Tibial artery (tissue), 4 donors: ENCODE results near the gene RAD51B.
"Not testable (repeated sequence)": the region's sequence is repeated elsewhere in the genome, so short reads cannot be mapped to it uniquely, and the experiment has no call there.

ENCODE experiments used
- DNase-seq, 2 donors: peaks; one replicate each; pipeline ENCODE4 v3.0.0-alpha.2; 2019
- H3K27ac ChIP-seq, 2 donors: fragments of 200-600 bp; sonication (generic) in 1 of 2; 1 replicate in 1 of 2; 2 replicates in 1 of 2; pipeline ENCODE4 v1.5.1; 2018 to 2019; ENCODE audit warnings: mild to moderate bottlenecking in 1 of 2
- H3K27me3 ChIP-seq, 2 donors: fragments of 200-600 bp; sonication (generic) in 1 of 2; one replicate each; pipeline versions ENCODE4 v1.5.1 to v1.6.0; 2016 to 2019
- H3K36me3 ChIP-seq, 3 donors: fragments of 200-600 bp; sonication (generic) in 2 of 3; one replicate each; pipeline ENCODE4 v1.5.1; 2016 to 2019; ENCODE audit warnings: mild to moderate bottlenecking in 2 of 3
- H3K4me1 ChIP-seq, 4 donors: fragments of 200-600 bp; sonication (generic) in 2 of 4; 1 replicate in 3 of 4; 2 replicates in 1 of 4; pipeline ENCODE4 v1.5.1; 2016 to 2019
- H3K4me3 ChIP-seq, 2 donors: fragments of 200-600 bp; sonication (generic) in 1 of 2; 1 replicate in 1 of 2; 2 replicates in 1 of 2; pipeline ENCODE4 v1.5.1; 2018 to 2019; ENCODE audit warnings: mild to moderate bottlenecking in 2 of 2
- H3K9me3 ChIP-seq, 3 donors: fragments of 200-600 bp; sonication (generic) in 1 of 3; one replicate each; pipeline ENCODE4 v1.5.1; 2016 to 2019
- CTCF ChIP-seq, 2 experiments: fragments of 200-600 bp in 1 of 2; fragments of 450-650 bp in 1 of 2; IDR thresholded peaks; one replicate each; pipeline ENCODE4 v1.5.1; 2017 to 2019; ENCODE audit warnings: antibody characterized with exemption in 2 of 2, mild to moderate bottlenecking in 1 of 2, moderate library complexity in 1 of 2
- intact Hi-C: fragments of 100-400 bp; cut with DNase I; formaldehyde crosslinking; loops from one replicate; pipeline ENCODE4 v1.15.0; 2023; ENCODE audit warnings: low total_unique reads

The RAD51B gene

DNA sequence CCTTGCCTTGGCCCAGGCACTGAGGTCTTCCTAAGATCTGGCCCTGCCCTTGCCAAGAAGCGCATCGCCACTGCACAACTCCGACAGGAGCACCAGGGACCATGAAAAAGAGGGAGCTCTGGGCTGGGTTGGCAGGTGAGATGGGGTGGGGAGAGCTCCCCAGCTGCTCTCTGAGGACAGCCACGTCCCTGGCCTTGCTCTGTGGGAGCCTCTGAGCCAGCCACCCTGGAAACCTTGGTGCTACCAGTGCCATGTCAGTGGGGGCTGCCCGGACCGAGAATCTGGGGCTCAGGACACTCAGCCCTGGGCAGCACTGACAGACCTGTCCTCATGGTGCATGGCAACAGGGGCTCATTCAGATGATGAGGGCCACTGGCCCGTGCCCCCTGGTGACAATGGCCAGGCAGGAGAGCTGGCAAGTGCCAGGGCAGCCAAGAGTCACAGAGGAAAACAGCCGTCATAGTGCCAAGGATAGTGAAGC lies 838.5 kb downstream of the RAD51B start:
- no peak overlapping the region for H3K27ac ChIP-seq

DNA sequence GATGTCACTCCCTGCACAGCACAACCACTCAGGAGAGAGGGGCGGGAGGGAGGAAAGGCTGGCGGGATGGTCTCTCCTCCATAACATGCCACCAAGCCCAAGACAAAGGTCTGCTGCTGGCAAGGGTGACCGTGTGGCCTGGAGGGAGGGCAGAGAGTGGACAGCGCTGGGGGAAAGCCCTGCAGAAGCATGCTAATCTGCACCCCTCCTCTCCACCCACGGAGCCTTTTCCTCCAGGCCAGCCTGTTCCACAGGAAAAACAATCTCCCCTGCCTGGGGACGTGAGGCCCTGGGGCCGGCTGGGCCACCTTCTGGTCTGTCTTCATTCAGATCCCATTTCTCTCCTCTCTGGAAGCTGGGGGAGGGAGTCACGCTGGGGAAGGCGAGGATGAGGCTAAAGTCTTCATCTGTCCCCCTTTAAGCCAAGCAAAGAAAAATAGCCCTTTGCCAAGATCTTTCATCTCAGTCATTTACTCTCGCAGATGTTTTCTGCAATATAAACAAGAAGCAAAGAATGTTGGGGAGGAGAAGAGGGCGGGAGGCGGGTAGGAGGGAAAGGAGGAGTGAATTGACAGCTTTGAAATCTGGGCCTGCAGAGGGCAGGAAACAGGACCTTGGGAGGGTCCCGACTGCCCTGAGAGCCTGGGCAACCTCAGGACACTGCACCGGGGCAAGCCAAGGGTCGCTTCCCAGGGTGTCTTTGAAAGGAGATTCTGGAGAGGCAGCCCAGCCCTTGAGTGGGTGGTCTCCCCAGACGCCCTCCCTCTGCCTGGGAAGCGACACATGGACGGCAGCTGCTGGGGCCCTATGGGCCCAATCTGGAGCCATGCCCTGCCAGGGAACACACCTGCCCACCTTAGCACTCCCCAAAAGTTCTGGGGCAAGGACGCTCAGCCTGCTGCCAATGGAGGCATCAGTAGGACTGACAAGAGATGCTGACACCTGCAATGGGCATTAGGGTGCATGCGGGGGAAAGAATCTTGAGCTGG lies 839.7 kb downstream of the RAD51B start:
- Histone ChIP-seq H3K4me1 (peaks cover 0 to 49% (median 36%) of the 10 kb centered on the region in 4 donors), H3K4me3 (no peak overlapping the region), H3K27me3 (no peaks in the 10 kb centered on the region), H3K9me3 (no peaks in the 10 kb centered on the region), H3K27ac (peak overlapping the region; percentile 67 to 70), H3K36me3 (no peaks in the 10 kb centered on the region)
- intact Hi-C loops, result no loop called here
- no peak for TF ChIP-seq CTCF (IDR thresholded peaks at IDR 0.05)
- peak in 1 of 2 donors; percentile 59 for DNase-seq

More for the DNA sequence above, 838.5 kb downstream of the RAD51B start:
- TF ChIP-seq CTCF (IDR thresholded peaks at IDR 0.05), result no peak
- Histone ChIP-seq H3K4me1 (peaks cover 0 to 41% (median 25%) of the 10 kb centered on the region in 4 donors), H3K27me3 (no peaks in the 10 kb centered on the region), H3K36me3 (no peaks in the 10 kb centered on the region), H3K9me3 (no peaks in the 10 kb centered on the region), H3K4me3 (no peak overlapping the region)
- intact Hi-C loops, result no loop called here
- DNase-seq, result peak in 1 of 2 donors; percentile 48

- Histone ChIP-seq H3K4me1 (peaks cover 0 to 52% (median 40%) of the 10 kb centered on the region in 4 donors), H3K27me3 (no peaks in the 10 kb centered on the region), H3K36me3 (no peaks in the 10 kb centered on the region), H3K9me3 (no peaks in the 10 kb centered on the region), H3K27ac (no peak overlapping the region), H3K4me3 (no peak overlapping the region)
- no peak for TF ChIP-seq CTCF (IDR thresholded peaks at IDR 0.05)
- peak; percentile 7 to 40 for DNase-seq
- intact Hi-C loops, result no loop called here
These were observed 840.9 kb downstream of the RAD51B start for GRCh38 chr14:68660495-68660894.

DNA sequence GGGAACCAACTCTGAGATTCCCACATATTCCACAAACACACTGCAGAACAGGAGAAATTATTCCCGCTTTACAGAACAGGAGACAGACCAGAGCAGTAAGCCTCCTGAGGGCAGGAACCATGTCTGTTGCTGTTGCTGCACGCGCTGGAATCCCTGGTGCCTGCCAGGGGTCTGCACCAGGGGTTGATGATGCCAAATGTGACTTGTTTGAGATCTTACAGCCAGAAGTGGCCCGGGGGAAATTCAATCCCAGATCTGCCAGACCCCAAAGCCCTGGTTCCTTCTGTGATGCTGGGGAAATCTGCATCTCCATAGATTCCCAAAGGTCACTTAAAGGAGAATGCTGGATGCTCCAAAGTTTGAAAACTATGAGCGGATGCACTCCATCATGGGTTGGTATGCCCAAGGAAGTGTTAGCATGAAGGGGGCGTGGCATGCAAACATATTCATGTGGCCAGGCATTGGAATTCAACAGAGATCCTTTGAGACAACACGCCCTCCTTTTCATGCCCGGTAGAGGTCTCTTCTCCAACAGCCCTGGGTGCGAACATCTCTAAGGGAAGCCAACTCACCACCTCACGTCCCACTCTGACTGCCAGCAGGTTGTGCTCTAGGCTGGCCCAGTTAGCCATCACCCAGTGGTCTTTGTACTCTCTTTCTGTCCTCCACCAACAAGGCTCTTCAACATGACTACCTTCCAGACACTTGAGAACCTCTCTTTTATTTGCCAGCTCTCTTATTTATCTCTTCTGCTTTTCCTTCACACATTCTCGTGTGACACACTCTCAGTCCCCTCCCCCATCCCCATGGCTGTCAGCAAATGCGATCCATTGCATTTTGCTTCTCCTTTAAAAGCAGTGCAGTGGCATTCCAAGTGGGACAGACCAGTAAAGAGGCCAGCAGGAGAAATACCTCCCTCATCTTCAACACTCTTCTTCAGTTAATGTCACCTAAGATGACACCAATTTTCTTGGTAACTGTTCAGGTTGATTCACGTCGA lies 841.9 kb downstream of the RAD51B start:
- Histone ChIP-seq H3K36me3 (no peaks in the 10 kb centered on the region), H3K4me1 (peaks cover 0 to 51% (median 49%) of the 10 kb centered on the region in 4 donors), H3K27me3 (no peaks in the 10 kb centered on the region), H3K27ac (no peak overlapping the region), H3K9me3 (no peaks in the 10 kb centered on the region), H3K4me3 (no peak overlapping the region)
- no peak for TF ChIP-seq CTCF (IDR thresholded peaks at IDR 0.05)
- intact Hi-C loops, result no loop called here
- DNase-seq, result peak; percentile 15 to 39

DNA sequence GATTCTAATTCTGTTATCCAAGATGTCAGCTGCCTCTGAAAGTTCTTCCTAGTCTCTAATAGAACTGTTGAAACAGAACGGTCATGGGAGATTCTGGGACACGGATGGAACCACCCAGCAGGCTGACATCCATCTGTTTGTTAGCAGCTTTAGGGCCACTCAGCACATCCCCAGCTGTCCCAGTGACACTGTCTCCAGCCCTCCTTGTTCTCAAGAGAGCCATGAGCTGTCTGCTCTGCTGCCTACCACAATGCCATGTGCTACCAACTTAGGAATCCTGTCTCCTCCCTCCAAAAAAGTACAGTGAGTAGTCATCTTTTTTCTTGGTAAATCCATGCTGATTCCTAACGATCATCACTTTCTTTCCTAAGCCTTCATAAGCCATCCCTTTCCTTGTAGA lies 842.8 kb downstream of the RAD51B start:
- Histone ChIP-seq H3K9me3 (no peaks in the 10 kb centered on the region), H3K4me1 (peaks cover 0 to 60% (median 57%) of the 10 kb centered on the region in 4 donors), H3K27me3 (no peaks in the 10 kb centered on the region), H3K4me3 (no peak overlapping the region), H3K36me3 (no peaks in the 10 kb centered on the region), H3K27ac (peak overlapping the region; percentile 77 to 78)
- intact Hi-C loops, result no loop called here
- no peak for TF ChIP-seq CTCF (IDR thresholded peaks at IDR 0.05)
- DNase-seq, result peak in 1 of 2 donors; percentile 24

DNA sequence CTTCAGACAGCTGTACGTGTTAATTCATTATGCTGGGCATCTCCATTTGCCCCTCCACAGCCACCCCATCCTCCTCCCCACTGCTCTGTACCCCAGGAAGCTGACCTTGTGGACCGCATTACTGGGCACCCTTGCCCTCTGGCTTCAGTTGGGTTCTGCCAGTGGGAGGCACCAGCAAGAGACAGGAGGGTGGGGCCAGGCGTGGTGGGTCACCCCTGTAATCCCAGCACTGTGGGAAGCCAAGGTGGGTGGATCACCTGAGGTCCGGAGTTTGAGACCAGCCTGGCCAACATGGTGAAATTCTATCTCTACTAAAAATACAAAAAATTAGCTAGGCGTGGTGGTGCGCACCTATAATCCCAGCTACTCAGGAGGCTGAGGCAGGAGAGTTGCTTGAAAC lies 843.2 kb downstream of the RAD51B start:
- H3K9me3 ChIP-seq, intact Hi-C loops, H3K36me3 ChIP-seq, H3K4me3 ChIP-seq, H3K27me3 ChIP-seq: not testable (repeated sequence)
- Histone ChIP-seq H3K27ac (peak overlapping the region; percentile 77 to 78), H3K4me1 (peaks cover 0 to 64% (median 61%) of the 10 kb centered on the region in 4 donors)
- peak; percentile 13 to 45 for DNase-seq
